Liver (tissue), 9 donors: ENCODE results near the gene WDR7. TPM values are rescaled to one million over a fixed set of nuclear protein-coding genes. Genes with fewer than 3 reads are reported as not detected.

Source experiments
- DNase-seq: peaks from one replicate; pipeline ENCODE4 v3.0.0-alpha.2; 2017; ENCODE audit warnings: low spot score
- H3K27ac ChIP-seq, 2 donors: one replicate each; pipeline ENCODE4 v1.7.0; 2013; ENCODE audit warnings: inconsistent platforms in 2 of 2, low read length in 2 of 2, control low read depth in 1 of 2, low read depth in 1 of 2, mild to moderate bottlenecking in 1 of 2
- H3K27me3 ChIP-seq, 4 donors: one replicate each; pipeline versions ENCODE4 v1.6.1 to v1.7.0; 2013; ENCODE audit warnings: low read length in 3 of 4, inconsistent platforms in 1 of 4, mild to moderate bottlenecking in 1 of 4, moderate library complexity in 1 of 4; ENCODE audit not compliant: control insufficient read depth in 4 of 4, insufficient read depth in 4 of 4
- H3K36me3 ChIP-seq, 4 donors: one replicate each; pipeline versions ENCODE4 v1.6.1 to v1.7.0; 2013; ENCODE audit warnings: low read length in 3 of 4, mild to moderate bottlenecking in 3 of 4, low read depth in 1 of 4, moderate library complexity in 1 of 4; ENCODE audit not compliant: control insufficient read depth in 4 of 4, insufficient read depth in 3 of 4
- H3K4me1 ChIP-seq, 4 donors: one replicate each; pipeline versions ENCODE4 v1.6.1 to v1.7.0; 2013; ENCODE audit warnings: low read length in 3 of 4, mild to moderate bottlenecking in 3 of 4, moderate library complexity in 1 of 4; ENCODE audit not compliant: control insufficient read depth in 4 of 4, insufficient read depth in 4 of 4
- H3K4me3 ChIP-seq, 3 donors: one replicate each; pipeline versions ENCODE4 v1.6.1 to v1.7.0; 2013; ENCODE audit warnings: low read length in 3 of 3, control low read depth in 1 of 3, low read depth in 1 of 3, mild to moderate bottlenecking in 1 of 3
- H3K9ac ChIP-seq, 2 donors: one replicate each; pipeline ENCODE4 v1.7.0; 2013; ENCODE audit warnings: low read length in 2 of 2, mild to moderate bottlenecking in 2 of 2, moderate library complexity in 2 of 2, control low read depth in 1 of 2, low read depth in 1 of 2
- H3K9me3 ChIP-seq, 4 donors: one replicate each; pipeline versions ENCODE4 v1.6.1 to v1.7.0; 2013; ENCODE audit warnings: low read length in 3 of 4; ENCODE audit not compliant: control insufficient read depth in 4 of 4
- CTCF ChIP-seq: fragments of 150-350 bp; IDR thresholded peaks from 2 replicates; pipeline ENCODE4 v1.5.1; 2017; ENCODE audit warnings: improper control_type of control experiment, low read depth, low read length; ENCODE audit not compliant: missing input control
- EGR1 ChIP-seq, 2 donors: IDR thresholded peaks; 2 replicates each; pipeline ENCODE4 v1.6.1; 2016 to 2018; ENCODE audit warnings: antibody characterized with exemption in 2 of 2, low read depth in 2 of 2
- FOXA1 ChIP-seq: IDR thresholded peaks from 2 replicates; pipeline ENCODE4 v1.6.1; 2016; ENCODE audit warnings: antibody characterized with exemption
- FOXA2 ChIP-seq: IDR thresholded peaks from 2 replicates; pipeline ENCODE4 v1.6.1; 2016; ENCODE audit warnings: antibody characterized with exemption
- GABPA ChIP-seq, 2 donors: IDR thresholded peaks in 1 of 2; conservative IDR thresholded peaks in 1 of 2; 2 replicates each; pipeline ENCODE4 v1.6.1; 2016; ENCODE audit warnings: antibody characterized with exemption in 2 of 2, mild to moderate bottlenecking in 1 of 2, moderate library complexity in 1 of 2
- HNF4A ChIP-seq, 2 donors: conservative IDR thresholded peaks; 2 replicates each; pipeline ENCODE4 v1.6.1; 2016; ENCODE audit warnings: antibody characterized with exemption in 2 of 2, mild to moderate bottlenecking in 2 of 2
- HNF4G ChIP-seq: IDR thresholded peaks from 2 replicates; pipeline ENCODE4 v1.6.1; 2016; ENCODE audit warnings: antibody characterized with exemption
- JUND ChIP-seq, 2 donors: IDR thresholded peaks; 2 replicates each; pipeline ENCODE4 v1.6.1; 2016; ENCODE audit warnings: antibody characterized with exemption in 2 of 2
- MAX ChIP-seq: IDR thresholded peaks from 2 replicates; pipeline ENCODE4 v1.6.1; 2016; ENCODE audit warnings: antibody characterized with exemption
- NR2F2 ChIP-seq: IDR thresholded peaks from 2 replicates; pipeline ENCODE4 v1.6.1; 2016; ENCODE audit warnings: antibody characterized with exemption
- RAD21 ChIP-seq, 2 donors: IDR thresholded peaks; 2 replicates each; pipeline ENCODE4 v1.6.1; 2016; ENCODE audit warnings: antibody characterized with exemption in 2 of 2, mild to moderate bottlenecking in 2 of 2
- REST ChIP-seq: IDR thresholded peaks from 2 replicates; pipeline ENCODE4 v1.6.1; 2016; ENCODE audit warnings: antibody characterized with exemption, mild to moderate bottlenecking
- RXRA ChIP-seq, 2 donors: IDR thresholded peaks; 2 replicates each; pipeline ENCODE4 v1.6.1; 2017 to 2018; ENCODE audit warnings: antibody characterized with exemption in 2 of 2, mild to moderate bottlenecking in 1 of 2
- SP1 ChIP-seq: IDR thresholded peaks from 2 replicates; pipeline ENCODE4 v1.6.1; 2018; ENCODE audit warnings: antibody characterized with exemption, mild to moderate bottlenecking
- TAF1 ChIP-seq: conservative IDR thresholded peaks from 2 replicates; pipeline ENCODE4 v1.6.1; 2016; ENCODE audit warnings: antibody characterized with exemption, mild to moderate bottlenecking
- YY1 ChIP-seq: IDR thresholded peaks from 2 replicates; pipeline ENCODE4 v1.6.1; 2016; ENCODE audit warnings: antibody characterized with exemption, mild to moderate bottlenecking
- WGBS: extraction: QIAGEN DNeasy Blood & Tissue Kit; methylation state at CpG from one replicate; pipeline ENCODE4 v1.1.7; 2013; 5-methylcytosine and 5-hydroxymethylcytosine counted together
- polyA plus RNA-seq, 2 donors: library from polyadenylated mRNA; stranded (reverse) in 1 of 2; unstranded in 1 of 2; fragments of 200-250 nt in 1 of 2; fragments of >200 nt in 1 of 2; fragmentation: Nextera tagmentation in 1 of 2; extraction: Ambion mirVana in 1 of 2; gene quantifications; one replicate each; pipeline versions ENCODE4 v1.2.1 to v1.2.3, GENCODE V29; 2013 to 2015
- total RNA-seq, 2 donors: library from RNA; depleted of rRNA; stranded (reverse); fragments of >200 nt; gene quantifications; one replicate each; pipeline ENCODE4 v1.2.3, GENCODE V29; 2014
- TF ChIP-seq, protein P1 (sequence below): IDR thresholded peaks from 2 replicates; pipeline ENCODE4 v1.6.1; 2016; ENCODE audit warnings: antibody characterized with exemption
- donor health status: healthy.
- donor health status: healthy.
- donor health status: healthy.
- donor health status: healthy.
- donor health status: healthy.

WDR7 gene
- total and polyA plus RNA-seq, 4 donors, result 4.5 to 26.6 (median 13.2) TPM

GRCh38 chr18:56987236-56987635 lies 336.1 kb downstream of the WDR7 start:
- H3K4me1 ChIP-seq, result peaks cover 0 to 13% (median 2%) of the 10 kb centered on the region in 4 donors
- WGBS, result 90% methylated on average over 5 of the region's 5 CpGs
- H3K36me3 ChIP-seq, result peaks cover 0 to 2% (median 0%) of the 10 kb centered on the region in 4 donors

More at GRCh38 chr18:56987236-56987635, 336.1 kb downstream of the WDR7 start:
- H3K27ac ChIP-seq, result no peak overlapping the region
- no peaks in the 10 kb centered on the region for H3K9me3 ChIP-seq
- no peak for DNase-seq
- H3K4me3 ChIP-seq, result no peak overlapping the region
- TF ChIP-seq MAX (no peak), CTCF (no peak), EGR1 (IDR thresholded peaks at IDR 0.05; ENCODE audit: low read depth in 2 of 2) (no peak), SP1 (no peak), REST (no peak), FOXA1 (no peak), NR2F2 (no peak), HNF4A (conservative IDR thresholded peaks at IDR 0.05) (no peak), RXRA (IDR thresholded peaks at IDR 0.05) (no peak), GABPA (IDR thresholded peaks at IDR 0.05 in 1 of 2, conservative IDR thresholded peaks at IDR 0.05 in 1 of 2) (no peak), YY1 (no peak), RAD21 (IDR thresholded peaks at IDR 0.05) (no peak), TAF1 (no peak), FOXA2 (no peak), HNF4G (no peak), JUND (IDR thresholded peaks at IDR 0.05) (no peak)
- TF ChIP-seq, protein P1, sequence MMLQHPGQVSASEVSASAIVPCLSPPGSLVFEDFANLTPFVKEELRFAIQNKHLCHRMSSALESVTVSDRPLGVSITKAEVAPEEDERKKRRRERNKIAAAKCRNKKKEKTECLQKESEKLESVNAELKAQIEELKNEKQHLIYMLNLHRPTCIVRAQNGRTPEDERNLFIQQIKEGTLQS, result no peak
- H3K9ac ChIP-seq, result no peak overlapping the region
- no peaks in the 10 kb centered on the region for H3K27me3 ChIP-seq
